Karpas-422 (cell line): ENCODE results near the gene PLEKHM1. TPM values are rescaled to one million over a fixed set of nuclear protein-coding genes. Genes with fewer than 3 reads are reported as not detected.
"Not testable (repeated sequence)": the region's sequence is repeated elsewhere in the genome, so short reads cannot be mapped to it uniquely, and the experiment has no call there.

Source experiments
- DNase-seq: peaks from one replicate; pipeline ENCODE4 v3.0.0-alpha.2; 2015
- H2AFZ ChIP-seq: fragments of 200-600 bp; sonication (generic); 2 replicates; pipeline ENCODE4 v1.6.1; 2014; ENCODE audit warnings: antibody characterized with exemption, low read length, mixed read lengths
- H3K27ac ChIP-seq: fragments of 200-600 bp; sonication (generic); 2 replicates; pipeline ENCODE4 v1.5.1; 2014; ENCODE audit warnings: mild to moderate bottlenecking, low read length, moderate library complexity
- H3K27me3 ChIP-seq: fragments of 200-600 bp; sonication (generic); 2 replicates; pipeline ENCODE4 v1.6.1; 2014; ENCODE audit warnings: low read length, mixed read lengths
- H3K36me3 ChIP-seq: fragments of 200-600 bp; sonication (generic); 2 replicates; pipeline ENCODE4 v1.6.1; 2014; ENCODE audit warnings: low read length, mixed read lengths; ENCODE audit not compliant: insufficient read depth
- H3K4me1 ChIP-seq: fragments of 200-600 bp; sonication (generic); 2 replicates; pipeline ENCODE4 v1.6.1; 2014; ENCODE audit warnings: mild to moderate bottlenecking, low read length, mixed read lengths
- H3K4me2 ChIP-seq: fragments of 200-600 bp; sonication (generic); 2 replicates; pipeline ENCODE4 v1.6.1; 2014; ENCODE audit warnings: low read length, low read depth, mild to moderate bottlenecking; ENCODE audit not compliant: poor library complexity, severe bottlenecking
- H3K4me3 ChIP-seq: fragments of 200-600 bp; sonication (generic); 2 replicates; pipeline ENCODE4 v1.5.1; 2014; ENCODE audit warnings: mild to moderate bottlenecking, antibody characterized with exemption, low read length, mixed read lengths
- H3K79me2 ChIP-seq: fragments of 200-600 bp; sonication (generic); 2 replicates; pipeline ENCODE4 v1.6.1; 2014; ENCODE audit warnings: mild to moderate bottlenecking, low read length, mixed read lengths
- H3K9ac ChIP-seq: fragments of 200-600 bp; sonication (generic); 2 replicates; pipeline ENCODE4 v1.6.0; 2014; ENCODE audit warnings: low read length
- H3K9me2 ChIP-seq: fragments of 200-600 bp; sonication (generic), shearing (Covaris generic); replicated peaks from 2 replicates; pipeline ENCODE4 v1.6.0; 2014; ENCODE audit warnings: mild to moderate bottlenecking, low read length, moderate library complexity; ENCODE audit not compliant: insufficient read depth
- H3K9me3 ChIP-seq: fragments of 300-700, 200-600 bp; sonication (generic); 2 replicates; pipeline ENCODE4 v1.6.1; 2014; ENCODE audit warnings: low read length, mixed read lengths
- H4K20me1 ChIP-seq: fragments of 200-600 bp; sonication (generic); 2 replicates; pipeline ENCODE4 v1.6.1; 2014; ENCODE audit warnings: mild to moderate bottlenecking, antibody characterized with exemption, low read length, low read depth; ENCODE audit not compliant: insufficient read depth
- total RNA-seq: library from RNA; depleted of rRNA; stranded (reverse); fragments of >200 nt; shearing (Covaris generic); gene quantifications from 2 replicates; pipeline ENCODE4 v1.2.3, GENCODE V29; 2014; ENCODE audit warnings: low replicate concordance

PLEKHM1 gene
- total RNA-seq, 1 experiment from 2014 or later, result 43.1 TPM

DNA sequence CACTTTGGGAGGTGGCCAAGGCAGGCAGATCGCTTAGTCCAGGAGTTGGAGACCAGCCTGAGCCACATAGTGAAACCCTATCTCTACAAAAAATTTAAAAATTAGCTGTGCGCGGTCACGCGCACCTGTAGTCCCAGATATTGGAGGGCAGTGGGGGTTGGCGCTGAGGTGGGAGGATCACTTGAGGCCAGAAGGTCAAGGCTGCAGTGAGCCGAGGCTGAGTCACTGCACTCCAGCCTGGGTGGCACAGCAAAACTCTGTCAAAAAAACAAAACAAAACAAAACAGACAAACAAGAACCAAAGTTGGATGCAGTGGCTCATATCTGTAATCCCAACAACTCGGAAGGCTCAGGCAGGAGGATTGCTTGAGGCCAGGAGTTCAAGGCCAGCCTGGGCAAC lies 6.9 kb upstream of the PLEKHM1 start:
- H3K4me1 ChIP-seq, H3K27me3 ChIP-seq, H2AFZ ChIP-seq, H4K20me1 ChIP-seq, H3K4me2 ChIP-seq, H3K27ac ChIP-seq, H3K4me3 ChIP-seq, H3K36me3 ChIP-seq, DNase-seq, H3K9me3 ChIP-seq, H3K9me2 ChIP-seq, H3K79me2 ChIP-seq, H3K9ac ChIP-seq: not testable (repeated sequence)

DNA sequence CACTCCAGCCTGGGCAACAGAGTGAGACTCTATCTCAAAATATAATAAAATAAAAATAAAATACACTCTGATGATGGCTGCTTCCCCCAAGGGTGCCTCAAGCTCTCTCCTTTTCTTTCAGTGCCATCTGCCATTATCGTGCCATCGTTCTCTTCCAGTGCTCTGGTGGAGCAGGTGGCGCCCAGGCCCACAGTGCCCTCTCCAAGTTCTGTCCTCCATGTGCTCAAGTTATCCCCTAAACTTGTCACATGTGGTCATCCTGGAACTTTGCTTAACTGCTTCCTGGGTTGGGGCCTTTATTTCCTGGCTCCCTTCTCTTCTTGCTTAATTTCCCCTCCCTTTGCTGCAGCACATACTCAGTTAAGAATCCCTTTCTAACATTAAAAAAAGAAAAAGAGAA lies 6.0 kb upstream of the PLEKHM1 start:
- H3K27ac ChIP-seq, H4K20me1 ChIP-seq, H3K4me3 ChIP-seq, H3K9ac ChIP-seq, H3K4me1 ChIP-seq, H3K36me3 ChIP-seq, H3K9me2 ChIP-seq, H3K27me3 ChIP-seq, H3K9me3 ChIP-seq, H3K4me2 ChIP-seq, DNase-seq, H3K79me2 ChIP-seq, H2AFZ ChIP-seq: not testable (repeated sequence)

DNA sequence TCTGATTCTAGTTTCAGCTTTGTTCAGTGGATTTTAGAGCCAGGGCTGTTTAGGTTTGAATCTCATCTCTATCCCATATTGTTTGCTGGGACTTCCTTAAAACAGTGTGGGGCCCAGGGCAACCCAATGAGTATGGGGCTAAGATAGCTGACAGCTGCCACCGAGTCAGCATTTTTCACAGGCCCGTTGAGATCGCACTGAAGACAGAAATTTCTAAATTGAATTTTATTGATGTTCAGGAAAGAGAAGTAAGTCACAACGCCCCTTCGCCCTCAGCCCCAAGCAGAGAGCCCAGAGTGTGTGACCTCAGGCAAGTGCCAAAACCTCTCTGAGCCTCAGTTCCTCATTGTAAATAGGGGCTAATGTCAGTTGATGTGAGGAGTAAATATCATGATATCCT lies 4.0 kb upstream of the PLEKHM1 start:
- H3K27ac ChIP-seq, H4K20me1 ChIP-seq, H3K9me3 ChIP-seq, DNase-seq, H3K9me2 ChIP-seq, H3K36me3 ChIP-seq, H3K27me3 ChIP-seq, H3K4me1 ChIP-seq, H2AFZ ChIP-seq, H3K4me2 ChIP-seq, H3K4me3 ChIP-seq, H3K79me2 ChIP-seq, H3K9ac ChIP-seq: not testable (repeated sequence)

DNA sequence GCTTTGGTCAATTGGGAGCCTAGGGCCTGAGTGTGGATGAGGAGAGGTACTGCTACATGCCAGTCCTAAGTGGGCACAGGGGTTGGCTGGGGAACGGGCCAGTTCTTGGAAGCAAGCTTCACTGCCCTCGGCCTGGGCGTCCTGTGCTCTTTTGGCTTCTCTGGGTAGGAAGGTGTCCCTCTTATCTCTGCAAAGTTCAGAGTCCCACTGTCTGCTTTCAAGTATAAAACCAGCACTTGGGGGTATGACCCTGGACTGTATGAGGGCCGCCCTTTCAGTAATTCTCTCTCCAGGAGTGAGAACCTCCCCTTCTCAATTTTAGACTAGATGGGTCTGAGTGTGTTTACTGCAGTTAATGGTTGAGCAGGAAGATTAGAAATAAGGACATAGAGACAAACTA lies 1.6 kb upstream of the PLEKHM1 start:
- peaks cover 13% of the 10 kb centered on the region for H3K4me1 ChIP-seq
- not testable (repeated sequence) for H3K4me3 ChIP-seq, H3K36me3 ChIP-seq, H3K9ac ChIP-seq, H2AFZ ChIP-seq, H3K9me3 ChIP-seq, H3K27me3 ChIP-seq, H3K4me2 ChIP-seq, H3K9me2 ChIP-seq, DNase-seq, H4K20me1 ChIP-seq, H3K27ac ChIP-seq
- H3K79me2 ChIP-seq, result peaks cover 16% of the 10 kb centered on the region

DNA sequence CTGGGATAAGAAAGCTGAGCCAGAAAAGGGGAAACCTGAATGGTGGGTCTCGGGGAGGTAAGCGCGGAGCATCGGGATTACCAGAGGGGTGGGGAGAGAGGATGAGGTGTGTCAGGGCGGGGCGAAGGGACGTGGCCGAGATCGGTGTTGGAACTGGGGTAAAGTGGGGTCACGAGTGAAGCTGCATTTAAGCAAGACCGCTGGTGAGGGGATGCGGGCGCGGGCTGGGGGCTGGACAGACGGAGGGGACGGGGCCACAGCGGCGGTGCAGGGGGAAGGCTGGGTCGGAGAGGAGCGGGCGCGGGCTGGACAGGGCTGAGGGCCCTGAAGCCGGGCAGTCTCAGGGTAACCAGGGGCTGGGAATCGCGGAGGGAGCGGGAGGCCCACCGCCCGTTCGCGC lies 323 bp downstream of the PLEKHM1 start:
- peaks cover 13% of the 10 kb centered on the region for H3K4me1 ChIP-seq
- H3K9me2 ChIP-seq, H3K27me3 ChIP-seq, H3K36me3 ChIP-seq, H3K9me3 ChIP-seq, H4K20me1 ChIP-seq, H2AFZ ChIP-seq: not testable (repeated sequence)
- H3K27ac ChIP-seq, result peak overlapping the region; percentile 42; the same call in 1 of the 2 replicates
- peak overlapping the region; percentile 80 for H3K9ac ChIP-seq
- H3K4me2 ChIP-seq, result peak overlapping the region; percentile 76
- H3K4me3 ChIP-seq, result peak overlapping the region; percentile 82
- DNase-seq, result peak; percentile 56
- peaks cover 19% of the 10 kb centered on the region for H3K79me2 ChIP-seq

DNA sequence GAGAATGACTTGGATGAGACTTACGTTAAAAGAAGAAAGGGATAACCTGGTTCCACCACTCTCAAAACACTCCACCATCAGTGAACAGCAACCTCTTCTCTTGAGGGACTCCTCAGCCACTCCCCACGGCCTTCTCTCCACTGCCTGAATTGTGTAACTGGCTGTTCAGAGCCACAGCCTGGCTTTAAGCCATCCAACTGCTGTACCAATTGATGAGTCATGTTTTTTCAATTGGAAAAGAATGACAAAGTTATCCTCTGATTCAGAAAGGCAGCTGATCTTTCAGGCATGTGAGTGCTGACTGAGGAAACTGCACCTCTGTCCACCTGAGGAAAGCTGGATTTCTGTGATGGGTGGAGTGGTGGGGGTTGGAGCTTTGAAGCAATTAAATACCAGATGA lies 2.8 kb downstream of the PLEKHM1 start:
- not testable (repeated sequence) for H3K9ac ChIP-seq, H3K36me3 ChIP-seq, H2AFZ ChIP-seq, H3K9me2 ChIP-seq, H3K4me2 ChIP-seq, H3K9me3 ChIP-seq, DNase-seq, H3K4me3 ChIP-seq, H3K27me3 ChIP-seq, H4K20me1 ChIP-seq
- peaks cover 13% of the 10 kb centered on the region for H3K4me1 ChIP-seq
- H3K27ac ChIP-seq, result peak overlapping the region; percentile 18
- H3K79me2 ChIP-seq, result peaks cover 25% of the 10 kb centered on the region

DNA sequence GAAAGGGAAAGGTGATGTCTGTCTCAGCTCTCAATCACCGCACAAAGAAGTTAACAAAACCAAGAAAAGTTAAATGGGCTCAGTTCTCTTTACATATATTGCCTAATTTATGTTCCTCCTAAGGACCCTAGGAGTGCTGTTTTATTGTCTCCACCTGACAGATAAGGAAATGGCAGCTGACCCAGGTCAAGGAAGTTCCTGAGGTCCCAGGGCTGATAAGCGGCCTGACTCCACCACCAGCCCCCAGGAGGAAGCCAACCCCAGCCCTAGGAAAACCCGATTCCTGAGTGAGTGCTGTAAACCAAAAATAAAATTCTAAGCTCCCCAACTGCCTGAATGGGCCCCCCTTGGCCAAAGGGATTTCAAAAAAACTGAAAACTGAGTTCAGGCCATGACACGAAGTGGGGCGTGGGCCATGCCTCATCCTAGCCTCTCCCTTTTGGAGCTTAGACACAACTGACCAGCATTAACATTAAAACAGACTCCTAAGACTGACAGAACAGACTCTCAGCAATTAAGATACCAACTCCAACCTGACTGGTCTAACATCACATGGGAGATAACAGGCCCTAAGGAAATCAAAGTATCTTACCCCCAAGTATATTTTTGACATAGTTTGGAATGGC lies 6.8 kb downstream of the PLEKHM1 start:
- not testable (repeated sequence) for H3K4me1 ChIP-seq, H3K9me3 ChIP-seq, H4K20me1 ChIP-seq, H3K27me3 ChIP-seq, H3K36me3 ChIP-seq, H3K9me2 ChIP-seq, H3K27ac ChIP-seq, DNase-seq, H2AFZ ChIP-seq, H3K9ac ChIP-seq, H3K4me3 ChIP-seq, H3K4me2 ChIP-seq
- peaks cover 11% of the 10 kb centered on the region; the same call in 1 of the 2 replicates for H3K79me2 ChIP-seq

DNA sequence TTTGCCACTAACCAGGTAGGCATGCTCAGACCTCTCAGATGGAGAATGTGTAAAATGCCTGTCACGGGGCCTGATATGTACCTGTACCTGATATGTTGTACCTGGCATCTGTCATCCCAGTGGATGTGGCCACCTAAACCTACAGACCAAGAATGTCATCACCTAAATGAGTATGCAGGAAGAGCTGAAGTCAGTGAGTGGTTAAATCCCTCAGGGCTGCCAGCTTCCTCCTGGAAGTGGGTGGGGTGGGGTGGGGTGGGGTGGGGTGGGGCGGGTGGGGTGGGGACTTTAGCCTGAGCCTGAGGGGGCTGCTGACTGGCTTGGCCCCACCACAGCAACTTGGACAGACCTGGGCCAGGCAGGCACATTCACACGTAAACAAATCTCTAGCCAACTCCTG lies 7.3 kb downstream of the PLEKHM1 start:
- H3K9me3 ChIP-seq, H3K4me2 ChIP-seq, H4K20me1 ChIP-seq, H3K9me2 ChIP-seq, H3K36me3 ChIP-seq, DNase-seq, H2AFZ ChIP-seq, H3K9ac ChIP-seq, H3K4me3 ChIP-seq, H3K27ac ChIP-seq, H3K4me1 ChIP-seq, H3K27me3 ChIP-seq, H3K79me2 ChIP-seq: not testable (repeated sequence)

DNA sequence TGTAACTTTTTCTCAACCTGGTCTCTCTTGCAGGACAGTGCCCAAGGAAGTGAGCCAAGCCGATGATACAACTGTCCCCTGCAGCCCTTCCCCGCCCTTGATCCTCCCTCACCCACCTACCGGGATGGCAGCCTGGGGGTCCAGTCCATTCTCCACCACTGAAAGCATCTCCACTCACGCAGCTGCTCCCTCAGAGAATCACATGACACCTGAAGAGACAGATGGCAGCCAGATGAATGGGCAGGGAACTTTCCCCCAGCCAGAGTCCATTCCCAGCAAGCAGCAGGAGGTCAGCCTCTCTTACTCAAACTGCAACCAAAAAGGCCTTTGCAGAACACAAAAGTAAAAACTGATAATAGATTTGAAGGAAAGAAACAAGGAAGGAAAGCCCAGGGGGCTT lies 8.2 kb downstream of the PLEKHM1 start:
- not testable (repeated sequence) for H3K27me3 ChIP-seq, DNase-seq, H3K4me3 ChIP-seq, H3K36me3 ChIP-seq, H3K79me2 ChIP-seq, H3K4me2 ChIP-seq, H3K27ac ChIP-seq, H2AFZ ChIP-seq, H3K9ac ChIP-seq, H3K9me2 ChIP-seq, H3K9me3 ChIP-seq, H4K20me1 ChIP-seq, H3K4me1 ChIP-seq
